Ascending aorta (tissue), 2 donors: ENCODE results near the gene NDUFC1. TPM values are rescaled to one million over a fixed set of nuclear protein-coding genes. Genes with fewer than 3 reads are reported as not detected.
A peak's percentile ranks its signal among the peaks of the same experiment; 100 is the strongest.

Source experiments
- DNase-seq, 2 donors: peaks; one replicate each; pipeline ENCODE4 v3.0.0-alpha.2; 2019; ENCODE audit warnings: low spot score in 2 of 2
- H3K27ac ChIP-seq, 2 donors: fragments of 200-600 bp; sonication (generic); one replicate each; pipeline ENCODE4 v1.5.1; 2016 to 2017; ENCODE audit warnings: mild to moderate bottlenecking in 1 of 2
- H3K27me3 ChIP-seq: fragments of 200-600 bp; sonication (generic); one replicate; pipeline ENCODE4 v1.5.1; 2017
- H3K36me3 ChIP-seq, 2 donors: fragments of 200-600 bp; sonication (generic); one replicate each; pipeline ENCODE4 v1.5.1; 2016
- H3K4me1 ChIP-seq, 2 donors: fragments of 200-600 bp; sonication (generic); one replicate each; pipeline ENCODE4 v1.5.1; 2016 to 2017; ENCODE audit warnings: mild to moderate bottlenecking in 1 of 2
- H3K4me3 ChIP-seq, 2 donors: fragments of 200-600 bp; sonication (generic); one replicate each; pipeline ENCODE4 v1.5.1; 2016 to 2017; ENCODE audit warnings: mild to moderate bottlenecking in 1 of 2
- H3K9me3 ChIP-seq, 2 donors: fragments of 200-600 bp; sonication (generic); one replicate each; pipeline ENCODE4 v1.5.1; 2016
- CTCF ChIP-seq, 3 experiments: fragments of 200-600 bp in 2 of 3; fragments of 450-650 bp in 1 of 3; sonication (generic) in 2 of 3; IDR thresholded peaks; one replicate each; pipeline ENCODE4 v1.5.1; 2016 to 2019; ENCODE audit warnings: antibody characterized with exemption in 3 of 3, mild to moderate bottlenecking in 1 of 3, moderate library complexity in 1 of 3
- intact Hi-C: fragments of 100-400 bp; cut with DNase I; formaldehyde crosslinking; loops from one replicate; pipeline ENCODE4 v1.15.1; 2023
- total RNA-seq: library from RNA; depleted of rRNA; stranded (reverse); fragments of >200 nt; gene quantifications from one replicate; pipeline ENCODE4 v1.1.0, GENCODE V29; 2016

The NDUFC1 gene
- total RNA-seq, 1 donor from 2014 or later, result 10.7 TPM

- Histone ChIP-seq H3K9me3 (no peaks in the 10 kb centered on the region), H3K27me3 (no peaks in the 10 kb centered on the region), H3K4me3 (peak within 1 kb of the TSS; percentile 69 to 78), H3K27ac (peak within 1 kb of the TSS; percentile 42 to 48), H3K4me1 (peaks cover 0 to 2% of the 10 kb centered on the region in 2 donors), H3K36me3 (no peaks in the 10 kb centered on the region)
- DNase-seq, result peak in 1 of 2 donors; percentile 68
- no peak for TF ChIP-seq CTCF (IDR thresholded peaks at IDR 0.05)
- intact Hi-C loops, result loop anchor here (5.0 kb wide), 2 partner anchors 33 to 53 kb away; no protein-coding TSS in a partner anchor
Observed at GRCh38 chr4:139279760-139280620, 22.3 kb downstream of the NDUFC1 start, which contains the start of gene MGARP. MGARP (minus strand) TSS chr4:139280225; CDS start chr4:139280158, 67 bp downstream.

- H3K9me3 ChIP-seq, result no peaks in the 10 kb centered on the region
- H3K4me1 ChIP-seq, result peaks cover 0 to 2% of the 10 kb centered on the region in 2 donors
- no peaks in the 10 kb centered on the region for H3K27me3 ChIP-seq
- H3K27ac ChIP-seq, result peak overlapping the region; percentile 42 to 48
- H3K36me3 ChIP-seq, result no peaks in the 10 kb centered on the region
- DNase-seq, result no peak
- intact Hi-C loops, result no loop called here
- TF ChIP-seq CTCF (IDR thresholded peaks at IDR 0.05), result no peak
- H3K4me3 ChIP-seq, result peak overlapping the region; percentile 69 to 78
Observed at GRCh38 chr4:139278912-139279759, 23.1 kb downstream of the NDUFC1 start.

- intact Hi-C loops, result no loop called here
- Histone ChIP-seq H3K4me1 (peaks cover 0 to 2% of the 10 kb centered on the region in 2 donors), H3K36me3 (no peaks in the 10 kb centered on the region), H3K27me3 (no peaks in the 10 kb centered on the region), H3K27ac (no peak overlapping the region), H3K9me3 (no peaks in the 10 kb centered on the region), H3K4me3 (peak overlapping the region in 1 of 2 donors; percentile 78)
- no peak for TF ChIP-seq CTCF (IDR thresholded peaks at IDR 0.05)
- no peak for DNase-seq
Observed at GRCh38 chr4:139278485-139278884, 23.8 kb downstream of the NDUFC1 start.

- Histone ChIP-seq H3K9me3 (no peaks in the 10 kb centered on the region), H3K4me3 (no peak overlapping the region), H3K4me1 (peaks cover 0 to 2% of the 10 kb centered on the region in 2 donors), H3K36me3 (no peaks in the 10 kb centered on the region), H3K27me3 (no peaks in the 10 kb centered on the region), H3K27ac (no peak overlapping the region)
- DNase-seq, result no peak
- TF ChIP-seq CTCF (IDR thresholded peaks at IDR 0.05), result no peak
- intact Hi-C loops, result no loop called here
Observed at GRCh38 chr4:139275281-139275735, 27.0 kb downstream of the NDUFC1 start.

- no peak for DNase-seq
- no peak for TF ChIP-seq CTCF (IDR thresholded peaks at IDR 0.05)
- H3K9me3 ChIP-seq, result no peaks in the 10 kb centered on the region
- intact Hi-C loops, result no loop called here
- H3K36me3 ChIP-seq, result no peaks in the 10 kb centered on the region
- peaks cover 0 to 2% of the 10 kb centered on the region in 2 donors for H3K4me1 ChIP-seq
- H3K27me3 ChIP-seq, result no peaks in the 10 kb centered on the region
- no peak overlapping the region for H3K27ac ChIP-seq
- H3K4me3 ChIP-seq, result no peak overlapping the region
Observed at GRCh38 chr4:139274790-139275189, 27.5 kb downstream of the NDUFC1 start.
